SU-DHL-6 (cell line): ENCODE measurements around the gene SLX9.

Source experiments
- EZH2phosphoT487 ChIP-seq: fragments of 200-600 bp; sonication (generic), shearing (Covaris generic); conservative IDR thresholded peaks from 2 replicates; pipeline ENCODE4 v1.6.1; 2018; ENCODE audit warnings: mild to moderate bottlenecking, antibody characterized with exemption, low read length, moderate library complexity, mixed read lengths
- TF ChIP-seq, protein P1 (sequence below): fragments of 200-600 bp; sonication (generic); IDR thresholded peaks from one replicate; pipeline ENCODE4 v1.5.1; 2017; ENCODE audit warnings: antibody characterized with exemption, mild to moderate bottlenecking, low read length, moderate library complexity; ENCODE audit not compliant: insufficient read depth, poor library complexity, severe bottlenecking

- TF ChIP-seq, protein P1, sequence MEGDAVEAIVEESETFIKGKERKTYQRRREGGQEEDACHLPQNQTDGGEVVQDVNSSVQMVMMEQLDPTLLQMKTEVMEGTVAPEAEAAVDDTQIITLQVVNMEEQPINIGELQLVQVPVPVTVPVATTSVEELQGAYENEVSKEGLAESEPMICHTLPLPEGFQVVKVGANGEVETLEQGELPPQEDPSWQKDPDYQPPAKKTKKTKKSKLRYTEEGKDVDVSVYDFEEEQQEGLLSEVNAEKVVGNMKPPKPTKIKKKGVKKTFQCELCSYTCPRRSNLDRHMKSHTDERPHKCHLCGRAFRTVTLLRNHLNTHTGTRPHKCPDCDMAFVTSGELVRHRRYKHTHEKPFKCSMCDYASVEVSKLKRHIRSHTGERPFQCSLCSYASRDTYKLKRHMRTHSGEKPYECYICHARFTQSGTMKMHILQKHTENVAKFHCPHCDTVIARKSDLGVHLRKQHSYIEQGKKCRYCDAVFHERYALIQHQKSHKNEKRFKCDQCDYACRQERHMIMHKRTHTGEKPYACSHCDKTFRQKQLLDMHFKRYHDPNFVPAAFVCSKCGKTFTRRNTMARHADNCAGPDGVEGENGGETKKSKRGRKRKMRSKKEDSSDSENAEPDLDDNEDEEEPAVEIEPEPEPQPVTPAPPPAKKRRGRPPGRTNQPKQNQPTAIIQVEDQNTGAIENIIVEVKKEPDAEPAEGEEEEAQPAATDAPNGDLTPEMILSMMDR: no peak
- no peak for TF ChIP-seq EZH2phosphoT487
Observed at GRCh38 chr21:44900559-44901251, 39.1 kb upstream of the SLX9 start.
